Measurements from ENCODE around the gene GRK3. TPM values are rescaled to one million over a fixed set of nuclear protein-coding genes. Genes with fewer than 3 reads are reported as not detected.

The GRK3 gene
- total and polyA plus RNA-seq, 2 donors from 2014 or later: 1.6 to 11.5 TPM

DNA sequence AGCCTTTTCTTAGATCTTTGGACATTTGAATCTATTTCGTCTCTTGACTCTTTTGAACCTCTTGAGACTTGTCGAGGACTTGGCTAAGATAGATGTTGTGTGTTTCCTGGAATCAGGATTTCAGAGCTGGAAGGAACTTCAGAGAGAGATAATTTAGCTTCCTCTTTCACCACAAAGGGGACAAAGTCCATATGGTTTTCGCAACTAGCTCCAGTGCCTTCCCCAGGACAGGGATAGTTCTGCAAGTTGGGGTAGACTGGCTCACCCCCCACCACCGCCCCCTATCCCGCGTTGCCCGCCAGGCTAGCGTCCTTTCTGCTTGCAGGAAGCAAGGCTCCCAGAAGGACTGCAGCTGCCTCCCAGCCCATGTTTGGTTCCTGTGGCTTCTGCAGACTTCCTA, 101.8 kb downstream of the GRK3 start:
- TF ChIP-seq, protein P1, sequence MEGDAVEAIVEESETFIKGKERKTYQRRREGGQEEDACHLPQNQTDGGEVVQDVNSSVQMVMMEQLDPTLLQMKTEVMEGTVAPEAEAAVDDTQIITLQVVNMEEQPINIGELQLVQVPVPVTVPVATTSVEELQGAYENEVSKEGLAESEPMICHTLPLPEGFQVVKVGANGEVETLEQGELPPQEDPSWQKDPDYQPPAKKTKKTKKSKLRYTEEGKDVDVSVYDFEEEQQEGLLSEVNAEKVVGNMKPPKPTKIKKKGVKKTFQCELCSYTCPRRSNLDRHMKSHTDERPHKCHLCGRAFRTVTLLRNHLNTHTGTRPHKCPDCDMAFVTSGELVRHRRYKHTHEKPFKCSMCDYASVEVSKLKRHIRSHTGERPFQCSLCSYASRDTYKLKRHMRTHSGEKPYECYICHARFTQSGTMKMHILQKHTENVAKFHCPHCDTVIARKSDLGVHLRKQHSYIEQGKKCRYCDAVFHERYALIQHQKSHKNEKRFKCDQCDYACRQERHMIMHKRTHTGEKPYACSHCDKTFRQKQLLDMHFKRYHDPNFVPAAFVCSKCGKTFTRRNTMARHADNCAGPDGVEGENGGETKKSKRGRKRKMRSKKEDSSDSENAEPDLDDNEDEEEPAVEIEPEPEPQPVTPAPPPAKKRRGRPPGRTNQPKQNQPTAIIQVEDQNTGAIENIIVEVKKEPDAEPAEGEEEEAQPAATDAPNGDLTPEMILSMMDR (IDR thresholded peaks at IDR 0.05; ENCODE audit: borderline replicate concordance, extremely low read depth, insufficient read depth): no peak
- intact Hi-C loops (cut with DNase I): no loop called here

DNA sequence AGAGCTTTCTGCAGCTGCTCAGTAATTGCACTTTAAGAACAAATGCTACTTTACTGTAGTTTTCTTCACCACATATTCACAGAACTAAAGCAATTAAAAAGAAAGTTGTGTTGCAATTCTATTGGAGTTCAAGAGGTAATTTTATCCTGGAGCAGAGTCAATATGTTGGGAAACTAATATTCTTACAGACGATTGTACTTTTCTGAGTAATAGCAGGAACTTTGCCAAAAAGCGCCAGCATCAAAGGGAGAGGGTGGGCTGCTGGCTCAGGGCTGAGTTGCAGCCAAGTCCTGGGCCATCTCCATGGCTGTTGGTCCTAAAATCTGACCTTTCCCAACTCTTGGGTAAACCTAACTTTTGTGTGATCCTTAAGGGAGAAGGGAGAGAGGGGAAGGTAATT, 104.0 kb downstream of the GRK3 start:
- no peak overlapping the region for H3K27ac ChIP-seq (ENCODE audit: low read depth in 2 of 2, low read length in 2 of 2)
- DNase-seq (no peak), FAIRE-seq (no peak)
- no peaks in the 10 kb centered on the region for H3K9me3 ChIP-seq (ENCODE audit: control insufficient read depth in 2 of 3, insufficient read depth in 1 of 3, low read length in 3 of 3)
- TF ChIP-seq, protein P1 (IDR thresholded peaks at IDR 0.05; ENCODE audit: borderline replicate concordance, extremely low read depth, insufficient read depth): no peak
- intact Hi-C loops (cut with DNase I): no loop called here
- no peak overlapping the region for H3K4me3 ChIP-seq (ENCODE audit: low read length in 3 of 3)
- no peak overlapping the region for H3K9ac ChIP-seq (ENCODE audit: low read length in 3 of 3)
- H3K36me3 ChIP-seq (ENCODE audit: control insufficient read depth in 2 of 3, insufficient read depth in 3 of 3, low read length in 3 of 3): no peaks in the 10 kb centered on the region
- H3K4me1 ChIP-seq (ENCODE audit: control insufficient read depth in 2 of 3, insufficient read depth in 2 of 3, low read depth in 1 of 3, low read length in 3 of 3): no peaks in the 10 kb centered on the region
- no peaks in the 10 kb centered on the region for H3K27me3 ChIP-seq (ENCODE audit: control insufficient read depth, insufficient read depth, low read length)

More for the DNA sequence above, 101.8 kb downstream of the GRK3 start:
- Histone ChIP-seq H3K4me1 (ENCODE audit: control insufficient read depth in 2 of 3, insufficient read depth in 2 of 3, low read depth in 1 of 3, low read length in 3 of 3) (no peaks in the 10 kb centered on the region), H3K9ac (ENCODE audit: low read length in 3 of 3) (no peak overlapping the region), H3K4me3 (ENCODE audit: low read length in 3 of 3) (no peak overlapping the region), H3K27ac (ENCODE audit: low read depth in 2 of 2, low read length in 2 of 2) (no peak overlapping the region), H3K36me3 (ENCODE audit: control insufficient read depth in 2 of 3, insufficient read depth in 3 of 3, low read length in 3 of 3) (no peaks in the 10 kb centered on the region), H3K27me3 (ENCODE audit: control insufficient read depth, insufficient read depth, low read length) (no peaks in the 10 kb centered on the region), H3K9me3 (ENCODE audit: control insufficient read depth in 2 of 3, insufficient read depth in 1 of 3, low read length in 3 of 3) (peaks cover 0 to 2% (median 0%) of the 10 kb centered on the region in 3 donors)
- FAIRE-seq (no peak), DNase-seq (peak; percentile 40 to 95 (median 60))

DNA sequence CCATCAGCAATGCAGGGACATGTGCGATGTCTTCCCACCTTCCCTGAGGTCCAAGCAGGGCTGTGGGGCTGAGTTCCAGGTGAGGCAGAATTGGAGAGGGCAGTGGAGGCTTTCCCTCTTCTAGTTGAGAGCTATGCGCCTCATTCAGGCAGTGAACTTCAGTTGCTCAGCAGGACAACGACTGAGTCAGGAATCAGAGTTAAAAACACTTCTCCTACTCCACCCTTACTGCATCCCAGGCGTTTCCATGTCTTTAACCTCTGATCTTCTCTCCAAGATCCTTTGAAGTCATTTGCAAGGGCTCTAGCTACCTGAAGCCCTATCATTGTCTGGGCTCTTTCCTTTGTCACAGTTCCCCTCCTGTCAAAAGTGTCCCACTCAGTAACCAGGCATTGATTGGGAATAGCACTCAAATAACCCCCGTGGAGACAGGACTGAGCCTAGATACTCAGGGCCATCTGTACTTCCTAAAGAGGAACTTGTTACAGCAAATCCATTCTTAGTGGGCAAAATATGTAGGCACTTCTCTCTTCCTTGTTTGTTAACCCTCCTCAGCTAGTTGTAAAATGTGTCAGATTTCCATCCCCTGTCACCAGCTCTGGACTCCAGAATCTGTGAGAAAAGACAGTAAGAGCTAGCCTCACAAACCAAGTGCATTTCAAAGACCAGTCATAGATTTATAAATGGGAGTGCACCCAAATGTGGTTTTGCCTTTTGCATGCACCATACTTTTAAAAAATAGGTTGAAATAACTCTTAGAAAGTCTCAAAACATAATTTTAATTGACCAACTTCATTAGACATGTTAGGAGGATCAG, 105.0 kb downstream of the GRK3 start:
- Histone ChIP-seq H3K4me1 (ENCODE audit: control insufficient read depth in 2 of 3, insufficient read depth in 2 of 3, low read depth in 1 of 3, low read length in 3 of 3) (no peaks in the 10 kb centered on the region), H3K36me3 (ENCODE audit: control insufficient read depth in 2 of 3, insufficient read depth in 3 of 3, low read length in 3 of 3) (no peaks in the 10 kb centered on the region), H3K9ac (ENCODE audit: low read length in 3 of 3) (no peak overlapping the region), H3K27me3 (ENCODE audit: control insufficient read depth, insufficient read depth, low read length) (no peaks in the 10 kb centered on the region), H3K27ac (ENCODE audit: low read depth in 2 of 2, low read length in 2 of 2) (no peak overlapping the region), H3K9me3 (ENCODE audit: control insufficient read depth in 2 of 3, insufficient read depth in 1 of 3, low read length in 3 of 3) (no peaks in the 10 kb centered on the region), H3K4me3 (ENCODE audit: low read length in 3 of 3) (no peak overlapping the region)
- intact Hi-C loops (cut with DNase I): no loop called here
- TF ChIP-seq, protein P1 (IDR thresholded peaks at IDR 0.05; ENCODE audit: borderline replicate concordance, extremely low read depth, insufficient read depth): no peak
- FAIRE-seq (no peak), DNase-seq (no peak)
